HG03196 (cell line): Measurements from ENCODE around the gene NFATC2.

Experiments
- ATAC-seq: cut with Tn5 transposase; IDR thresholded peaks from one replicate; pipeline ENCODE4 v1.9.1; 2021; ENCODE audit not compliant: unreplicated experiment

The NFATC2 gene

GRCh38 chr20:51396365-51396909, 146.1 kb downstream of the NFATC2 start:
- ATAC-seq, result no peak

- no peak for ATAC-seq
Measured at GRCh38 chr20:51394706-51395105, 147.8 kb downstream of the NFATC2 start.

- ATAC-seq, result no peak
Measured at GRCh38 chr20:51393571-51393970, 148.9 kb downstream of the NFATC2 start.

- no peak for ATAC-seq
Measured at GRCh38 chr20:51392614-51393186, 149.8 kb downstream of the NFATC2 start.

- no peak for ATAC-seq
Measured at GRCh38 chr20:51391926-51392325, 150.6 kb downstream of the NFATC2 start.

- ATAC-seq, result no peak
Measured at GRCh38 chr20:51389543-51390264, 152.8 kb downstream of the NFATC2 start.

- no peak for ATAC-seq
Measured at GRCh38 chr20:51388756-51389542, 153.6 kb downstream of the NFATC2 start.

- ATAC-seq, result no peak
Measured at GRCh38 chr20:51388227-51388626, 154.3 kb downstream of the NFATC2 start.

- ATAC-seq, result no peak
Measured at GRCh38 chr20:51387125-51387875, 155.2 kb downstream of the NFATC2 start.

- no peak for ATAC-seq
Measured at GRCh38 chr20:51386586-51386985, 155.9 kb downstream of the NFATC2 start.

GRCh38 chr20:51385646-51386530, 156.6 kb downstream of the NFATC2 start:
- peak; percentile 56 for ATAC-seq

- ATAC-seq, result no peak
Measured at GRCh38 chr20:51384875-51385274, 157.6 kb downstream of the NFATC2 start.

GRCh38 chr20:51383891-51384510, 158.5 kb downstream of the NFATC2 start:
- ATAC-seq, result no peak

- ATAC-seq, result no peak
Measured at GRCh38 chr20:51382986-51383821, 159.3 kb downstream of the NFATC2 start.

- no peak for ATAC-seq
Measured at GRCh38 chr20:51382111-51382985, 160.2 kb downstream of the NFATC2 start.

- no peak for ATAC-seq
Measured at GRCh38 chr20:51381557-51381956, 161.0 kb downstream of the NFATC2 start.
